A204.1 (cell line): ENCODE results near the gene C14orf132.
"Not testable (repeated sequence)": the region's sequence is repeated elsewhere in the genome, so short reads cannot be mapped to it uniquely, and the experiment has no call there.

Experiments used
- FAIRE-seq: peaks from 2 replicates; lab custom pipeline; 2012; peaks lifted over from hg19 to GRCh38; lab: Jason Lieb, UNC

The C14orf132 gene

DNA sequence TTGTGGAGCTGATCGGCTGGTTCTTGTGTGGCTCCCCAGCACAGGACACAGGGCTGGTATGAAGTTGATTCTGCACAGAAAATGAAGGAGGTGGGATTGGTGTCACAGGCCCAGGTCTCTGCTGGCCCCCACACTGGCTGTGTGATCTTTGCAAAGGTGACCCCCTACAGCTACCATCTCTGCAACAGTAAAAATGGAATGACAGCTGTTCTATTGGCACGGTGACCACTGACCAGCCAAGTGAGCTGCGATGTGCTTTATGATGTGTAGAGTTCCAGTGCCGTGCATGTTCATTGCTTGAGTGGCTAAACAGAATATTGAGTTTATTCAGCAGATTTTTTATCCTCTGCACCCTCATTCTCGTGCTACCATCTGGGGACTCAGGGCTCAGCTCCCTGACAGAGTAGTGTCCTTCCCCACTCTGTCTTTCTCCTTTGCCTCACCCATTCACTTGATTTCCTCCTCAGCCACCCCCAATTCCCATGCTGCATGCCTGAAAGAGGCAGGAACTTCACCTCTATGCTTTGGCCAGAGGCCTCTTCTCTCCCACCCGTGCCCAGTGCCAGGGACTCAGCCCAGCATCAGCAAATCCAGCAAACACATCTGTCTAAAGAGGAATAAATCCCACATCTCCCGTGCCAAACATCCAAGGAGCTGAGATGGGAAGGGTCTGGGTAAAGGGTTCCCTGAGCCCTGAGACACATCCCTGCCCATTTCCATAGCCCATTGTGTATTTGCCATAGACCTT lies 21.2 kb downstream of the C14orf132 start:
- no peak for FAIRE-seq

DNA sequence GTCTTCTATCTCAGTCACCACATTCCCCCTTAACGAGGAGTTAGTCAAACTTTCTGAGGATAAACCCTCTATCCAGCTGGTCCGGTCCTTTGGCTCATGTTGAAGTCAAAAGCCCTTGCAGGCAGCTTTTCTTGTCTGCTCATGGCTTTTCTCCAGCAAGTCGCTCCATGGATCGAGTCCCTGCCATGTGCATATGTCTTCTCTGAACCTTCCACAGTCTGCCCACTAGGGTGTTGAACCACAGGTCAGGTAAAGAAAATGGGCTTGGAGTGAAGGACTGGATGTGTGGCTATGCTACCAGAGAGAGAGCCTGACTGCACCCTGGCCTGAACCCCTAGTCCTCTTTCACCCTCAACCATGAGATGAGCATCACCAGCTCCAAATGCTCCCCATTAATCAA lies 22.8 kb downstream of the C14orf132 start:
- FAIRE-seq, result no peak

DNA sequence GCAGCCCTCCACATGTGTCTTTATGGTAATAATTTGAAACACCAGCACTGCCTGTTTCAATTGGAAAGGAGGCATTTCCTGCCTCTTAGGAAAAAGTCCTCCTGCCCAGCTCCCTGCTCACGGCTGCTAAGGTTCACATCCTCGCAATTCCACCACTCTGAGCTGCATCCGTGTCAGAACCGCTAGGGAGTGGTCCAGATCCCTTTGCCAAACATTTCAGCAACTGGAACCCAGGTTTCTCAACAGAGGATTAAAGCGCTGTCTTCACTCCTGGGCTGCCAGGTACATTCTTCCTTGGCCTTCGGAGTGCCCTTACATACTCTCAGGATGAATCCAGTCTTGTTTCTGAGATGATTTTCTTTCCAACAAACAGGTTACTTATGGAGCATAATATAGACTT lies 23.3 kb downstream of the C14orf132 start:
- no peak for FAIRE-seq

DNA sequence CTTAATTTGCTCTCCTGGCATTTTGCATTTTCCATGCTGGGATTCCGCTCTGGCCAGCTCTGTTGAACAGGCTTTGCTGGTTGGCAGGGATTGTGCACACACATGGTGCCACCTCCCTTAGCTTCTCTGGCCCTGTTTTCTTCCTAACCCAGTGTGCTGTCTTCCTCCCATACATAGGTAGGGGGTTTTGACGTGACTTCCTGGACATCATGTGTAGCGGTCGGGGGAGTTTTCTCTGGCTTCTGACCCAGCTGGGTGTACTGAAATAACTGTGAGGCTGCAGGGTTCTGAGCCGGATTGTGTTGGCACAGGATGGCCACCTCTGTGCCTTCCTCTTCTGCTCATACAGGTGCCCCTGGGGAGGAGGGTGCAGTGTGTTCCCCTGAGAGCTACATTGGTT lies 25.7 kb downstream of the C14orf132 start:
- no peak for FAIRE-seq

DNA sequence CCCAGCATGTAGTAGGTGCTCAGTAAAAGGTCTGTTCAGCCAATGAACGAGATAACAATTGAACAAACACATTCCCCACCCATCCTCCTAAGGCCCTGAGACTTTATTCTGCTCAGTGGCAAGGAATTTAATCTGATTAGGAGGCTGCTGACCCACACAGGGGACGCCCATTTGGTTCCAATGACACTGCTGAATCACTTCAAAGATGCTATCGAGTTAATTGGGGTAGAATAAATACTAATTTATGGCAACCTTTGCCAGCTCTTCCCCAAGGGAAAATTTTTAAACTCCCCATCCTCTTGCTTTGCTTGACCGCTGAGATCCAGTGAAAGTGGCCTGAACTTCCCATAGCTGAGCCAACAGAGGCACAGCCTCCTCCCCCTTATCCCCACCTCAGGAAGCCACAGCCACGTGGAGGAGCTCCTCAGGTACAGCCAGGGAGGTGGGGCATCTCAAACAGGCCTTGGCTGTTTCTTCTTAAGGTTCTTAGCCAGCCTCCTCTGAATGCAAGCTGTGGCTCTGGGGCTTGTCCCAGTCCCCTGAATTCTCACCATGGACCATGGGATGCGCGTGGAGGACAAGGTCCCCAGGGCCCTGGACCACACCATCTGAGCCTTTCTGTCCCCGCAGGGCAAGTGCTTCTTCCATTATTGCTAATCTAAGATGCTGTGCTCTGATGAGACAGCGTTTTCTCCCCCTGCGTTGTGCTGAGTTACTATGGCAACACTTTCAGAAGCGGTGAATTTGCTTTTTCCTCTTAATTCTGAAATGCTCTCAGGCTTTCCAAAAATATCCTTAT lies 26.7 kb downstream of the C14orf132 start:
- no peak for FAIRE-seq

GRCh38 chr14:96066976-96067375 lies 27.8 kb downstream of the C14orf132 start:
- no peak for FAIRE-seq

DNA sequence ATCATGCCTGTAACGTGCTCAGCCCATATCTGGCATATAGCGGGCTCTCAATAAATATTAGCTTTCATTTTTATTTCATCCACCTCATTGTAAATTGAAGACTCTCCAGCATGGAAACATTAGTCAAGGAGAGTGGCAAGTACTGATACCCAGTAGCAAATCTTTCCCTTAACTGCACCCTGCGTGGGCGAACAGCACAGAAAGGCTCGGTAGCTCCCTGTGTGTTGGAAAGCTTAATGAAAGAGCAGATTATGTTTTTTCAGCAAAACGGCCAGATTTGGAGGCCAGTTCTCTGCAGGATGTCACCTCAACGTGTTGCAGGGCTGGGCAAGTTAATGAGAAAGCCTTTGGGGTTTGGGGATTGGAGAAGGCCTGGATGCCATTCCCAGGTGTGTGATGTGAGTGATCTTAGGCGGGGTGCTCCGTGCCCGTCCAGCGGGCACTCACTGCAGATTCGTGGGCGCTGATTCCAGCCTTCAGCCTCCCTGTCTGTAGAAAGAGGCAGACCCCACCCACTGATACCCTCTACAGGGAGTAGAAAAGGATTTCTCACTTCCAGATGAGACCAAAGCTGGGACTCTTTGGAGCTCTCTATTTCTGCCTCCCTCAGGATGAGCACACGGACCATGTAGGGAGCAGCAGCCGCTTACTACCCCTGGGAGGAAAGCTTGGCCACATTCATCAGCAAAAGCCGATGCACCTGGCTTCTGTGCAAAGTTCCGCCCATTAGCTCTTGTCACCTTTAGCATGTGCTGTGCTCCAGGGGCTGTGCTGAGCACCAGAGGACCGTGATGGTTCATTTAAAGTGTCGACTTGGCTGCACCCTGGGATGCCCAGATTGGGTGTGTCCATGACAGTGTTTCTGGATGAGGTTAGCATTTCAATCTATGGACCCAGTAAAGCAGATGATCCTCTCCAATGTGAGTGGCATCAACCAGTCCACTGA lies 29.1 kb downstream of the C14orf132 start:
- no peak for FAIRE-seq

DNA sequence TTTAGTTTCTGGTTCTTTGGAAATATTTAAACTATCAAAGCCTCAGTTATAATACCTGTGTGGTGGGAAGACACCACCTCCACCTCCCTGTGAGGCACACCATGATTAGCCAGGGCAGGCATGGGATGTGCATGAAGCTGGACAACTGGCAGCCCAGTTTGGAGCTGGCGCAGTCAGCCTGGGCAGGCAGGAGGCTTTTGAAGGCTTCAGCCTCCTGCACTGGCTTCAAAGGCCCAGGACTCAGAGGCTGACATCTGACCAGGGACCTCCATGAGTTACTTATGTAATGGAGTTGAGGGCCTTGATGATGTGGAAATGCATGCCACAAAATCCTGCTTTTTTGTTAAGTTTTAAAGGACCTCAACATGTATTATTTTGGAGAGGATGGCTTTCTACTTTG lies 30.3 kb downstream of the C14orf132 start:
- FAIRE-seq, result no peak

DNA sequence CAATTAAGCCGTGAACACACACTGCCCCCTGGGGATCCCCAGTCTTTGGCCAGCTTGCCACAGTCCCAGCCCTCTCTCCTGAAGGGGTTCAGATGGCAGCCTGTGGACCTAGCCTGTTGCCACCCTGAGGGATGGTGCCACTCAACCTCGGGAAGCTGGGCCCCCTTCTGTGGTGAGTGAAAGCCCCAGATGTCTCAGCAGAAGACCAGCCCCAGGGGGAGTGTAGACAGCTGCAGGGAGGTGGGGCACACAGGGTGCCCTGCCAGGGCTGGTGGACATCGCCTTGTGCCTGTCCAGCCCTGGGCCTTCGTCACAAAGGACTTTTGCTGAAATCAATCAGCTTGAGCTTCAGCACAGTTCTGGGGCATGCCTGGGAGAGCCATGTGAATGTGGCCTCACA lies 32.4 kb downstream of the C14orf132 start:
- FAIRE-seq, result no peak

DNA sequence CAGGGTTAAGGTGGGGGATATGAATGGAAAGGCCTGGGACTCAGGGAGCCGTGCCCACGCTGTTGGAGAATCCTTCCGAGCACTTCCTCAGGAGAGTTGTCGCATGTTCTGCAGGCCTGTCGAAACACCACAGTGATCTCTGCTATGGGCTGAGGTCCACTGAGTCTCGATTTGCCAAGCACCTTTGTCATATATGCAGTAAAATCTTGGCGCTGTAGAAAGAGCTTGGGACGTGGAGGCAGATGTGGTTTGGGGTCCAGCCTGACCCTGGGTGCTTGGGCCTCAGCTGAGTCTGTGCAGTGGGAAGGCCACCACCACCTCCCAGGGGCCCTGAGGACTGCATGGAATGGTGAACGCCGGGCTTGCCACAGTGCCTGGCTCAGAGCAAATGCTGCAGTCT lies 32.9 kb downstream of the C14orf132 start:
- FAIRE-seq, result no peak

- FAIRE-seq, result no peak
These were observed 33.6 kb downstream of the C14orf132 start for GRCh38 chr14:96072746-96073145.

GRCh38 chr14:96073260-96074039 lies 34.3 kb downstream of the C14orf132 start:
- FAIRE-seq, result not testable (repeated sequence)

DNA sequence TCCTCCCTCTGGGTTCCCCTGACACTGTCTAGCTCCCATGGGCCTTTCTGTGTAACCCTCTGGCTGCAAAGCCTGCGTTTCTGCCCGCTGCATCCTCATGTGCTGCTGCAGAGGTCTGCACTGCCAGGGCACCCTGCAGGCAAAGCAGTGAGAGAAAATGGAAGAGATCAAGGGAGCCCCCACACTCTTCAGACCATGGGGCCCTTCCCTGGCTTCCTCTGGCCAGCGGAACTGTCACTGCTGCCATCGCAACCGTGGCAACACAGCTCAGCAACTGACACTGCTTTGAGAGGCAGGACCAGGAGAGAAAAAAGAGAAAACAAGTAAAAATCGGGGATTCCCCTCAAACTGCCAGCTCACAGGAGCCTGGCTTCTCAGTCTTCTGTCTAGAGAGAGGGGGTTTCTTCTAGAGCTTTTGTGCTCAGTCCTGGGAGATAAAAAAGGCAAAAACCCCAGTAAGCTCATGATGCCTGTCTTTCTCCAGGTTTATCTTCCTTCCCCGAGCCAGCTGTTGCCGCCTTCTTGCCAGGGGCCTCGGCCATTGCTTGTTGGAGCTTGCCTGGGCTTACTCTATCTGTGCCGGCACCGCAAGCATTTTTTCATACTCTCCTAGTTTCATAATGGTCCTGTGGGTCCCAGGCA lies 38.9 kb downstream of the C14orf132 start:
- no peak for FAIRE-seq

DNA sequence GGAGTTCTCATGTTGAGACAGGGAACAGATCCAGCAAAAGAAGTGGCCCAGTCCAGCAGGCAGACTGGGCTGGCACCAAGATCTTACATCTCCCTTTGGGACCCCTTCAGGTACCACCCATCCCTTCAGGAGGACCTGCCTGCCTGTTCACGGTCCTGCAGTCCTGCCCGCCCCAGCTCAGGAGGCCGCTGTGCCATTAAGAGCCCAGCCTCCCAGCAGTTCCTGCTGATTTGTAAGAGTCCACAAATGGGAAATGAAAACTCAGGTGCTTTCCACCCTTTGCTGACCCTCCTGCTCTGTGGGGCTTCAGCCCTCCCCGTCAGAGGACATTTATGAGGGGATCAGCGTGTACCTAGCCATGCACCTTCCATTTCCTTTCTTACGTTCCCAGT lies 39.5 kb downstream of the C14orf132 start:
- FAIRE-seq, result no peak

- no peak for FAIRE-seq
These were observed 39.9 kb downstream of the C14orf132 start for GRCh38 chr14:96079066-96079465.

DNA sequence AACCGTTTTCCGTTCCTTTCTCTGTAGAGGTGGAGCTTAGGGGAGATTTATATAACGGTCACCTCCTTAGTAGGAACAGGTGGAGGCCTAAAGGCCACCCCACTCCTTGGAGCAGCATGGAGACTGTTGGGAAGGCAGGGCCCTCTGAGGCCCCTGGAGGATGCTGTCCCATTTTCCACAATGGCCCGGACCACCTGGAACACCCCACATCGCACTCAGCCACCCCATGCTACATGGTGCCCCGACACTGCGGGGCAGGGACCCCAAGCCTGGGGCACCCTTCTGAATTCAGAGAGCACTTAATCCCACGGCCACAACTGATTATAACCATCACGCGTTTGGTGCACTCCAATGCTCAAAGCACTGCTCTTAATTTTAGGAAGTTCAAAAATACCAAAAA lies 41.4 kb downstream of the C14orf132 start:
- no peak for FAIRE-seq

GRCh38 chr14:96081224-96081623 lies 42.1 kb downstream of the C14orf132 start:
- no peak for FAIRE-seq

DNA sequence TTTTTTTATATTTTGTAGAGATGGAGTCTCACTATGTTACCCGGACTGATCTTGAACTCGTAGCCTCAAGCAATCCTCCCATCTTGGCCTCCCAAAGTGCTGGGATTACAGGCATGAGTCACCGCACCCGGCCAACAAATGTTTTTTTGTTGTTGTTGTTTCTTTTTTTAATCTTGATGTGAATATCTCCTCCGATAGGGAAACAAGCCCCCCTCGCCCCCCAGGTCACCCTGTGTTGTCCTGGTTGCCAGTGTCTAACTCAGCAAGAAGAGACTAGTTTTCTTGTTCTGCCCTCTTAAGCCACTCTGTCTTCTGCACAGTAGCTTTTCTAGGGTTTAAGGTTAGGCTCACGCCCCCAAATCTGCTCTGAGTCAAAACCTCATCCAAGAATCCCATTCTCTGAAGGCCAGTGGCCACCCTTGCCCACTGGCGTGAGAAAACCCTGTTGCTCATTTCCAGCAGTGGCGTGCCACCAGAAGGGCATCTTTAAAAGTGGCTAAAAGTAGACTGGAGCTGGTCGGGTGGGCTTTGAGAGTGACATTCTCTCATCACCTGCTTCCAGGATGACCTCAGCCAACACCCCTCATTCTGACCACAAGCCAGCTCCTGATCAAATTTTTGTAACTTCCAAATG lies 42.7 kb downstream of the C14orf132 start:
- FAIRE-seq, result no peak

- FAIRE-seq, result no peak
These were observed 43.5 kb downstream of the C14orf132 start for GRCh38 chr14:96082420-96083300.
